Measurements from ENCODE around the gene UBE2QL1. TPM values are rescaled to one million over a fixed set of nuclear protein-coding genes. Genes with fewer than 3 reads are reported as not detected.

Gene UBE2QL1
- total RNA-seq, 4 donors from 2014 or later: 0.15 to 1.4 (median 0.28) TPM

DNA sequence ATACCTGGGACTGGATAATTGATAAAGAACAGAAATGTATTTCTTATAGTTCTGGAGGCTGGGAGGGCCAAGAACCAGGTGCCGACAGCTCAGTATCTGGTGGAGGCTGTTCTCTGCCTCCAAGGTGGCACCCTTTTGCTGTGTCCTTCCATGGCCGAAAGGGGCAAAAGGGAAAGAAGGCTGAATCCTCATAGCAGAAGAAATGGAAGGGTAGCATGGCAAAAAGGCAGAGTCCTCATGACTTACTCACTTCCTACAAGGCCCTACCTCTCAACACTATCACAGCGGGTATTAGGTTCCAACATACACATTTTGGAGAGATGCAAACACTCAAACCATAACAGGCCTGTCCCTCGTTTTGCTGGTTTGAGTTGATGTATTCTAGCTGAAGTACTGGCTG lies 45.2 kb upstream of the UBE2QL1 start:
- no peak for ATAC-seq
- Histone ChIP-seq H3K4me1 (no peaks in the 10 kb centered on the region), H3K4me3 (no peak overlapping the region), H3K27me3 (peaks cover 18% of the 10 kb centered on the region), H3K9me3 (no peaks in the 10 kb centered on the region), H3K36me3 (no peaks in the 10 kb centered on the region), H3K27ac (no peak overlapping the region)
- TF ChIP-seq POLR2AphosphoS5 (IDR thresholded peaks at IDR 0.05) (no peak), POLR2A (IDR thresholded peaks at IDR 0.05) (no peak), EP300 (IDR thresholded peaks at IDR 0.05) (no peak)
- TF ChIP-seq, protein P1, sequence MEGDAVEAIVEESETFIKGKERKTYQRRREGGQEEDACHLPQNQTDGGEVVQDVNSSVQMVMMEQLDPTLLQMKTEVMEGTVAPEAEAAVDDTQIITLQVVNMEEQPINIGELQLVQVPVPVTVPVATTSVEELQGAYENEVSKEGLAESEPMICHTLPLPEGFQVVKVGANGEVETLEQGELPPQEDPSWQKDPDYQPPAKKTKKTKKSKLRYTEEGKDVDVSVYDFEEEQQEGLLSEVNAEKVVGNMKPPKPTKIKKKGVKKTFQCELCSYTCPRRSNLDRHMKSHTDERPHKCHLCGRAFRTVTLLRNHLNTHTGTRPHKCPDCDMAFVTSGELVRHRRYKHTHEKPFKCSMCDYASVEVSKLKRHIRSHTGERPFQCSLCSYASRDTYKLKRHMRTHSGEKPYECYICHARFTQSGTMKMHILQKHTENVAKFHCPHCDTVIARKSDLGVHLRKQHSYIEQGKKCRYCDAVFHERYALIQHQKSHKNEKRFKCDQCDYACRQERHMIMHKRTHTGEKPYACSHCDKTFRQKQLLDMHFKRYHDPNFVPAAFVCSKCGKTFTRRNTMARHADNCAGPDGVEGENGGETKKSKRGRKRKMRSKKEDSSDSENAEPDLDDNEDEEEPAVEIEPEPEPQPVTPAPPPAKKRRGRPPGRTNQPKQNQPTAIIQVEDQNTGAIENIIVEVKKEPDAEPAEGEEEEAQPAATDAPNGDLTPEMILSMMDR (IDR thresholded peaks at IDR 0.05): no peak
- WGBS, 2 donors (ENCODE audit: low coverage in 1 of 2): 20 to 78% methylated on average over 1 to 4 of the region's 4 CpGs

DNA sequence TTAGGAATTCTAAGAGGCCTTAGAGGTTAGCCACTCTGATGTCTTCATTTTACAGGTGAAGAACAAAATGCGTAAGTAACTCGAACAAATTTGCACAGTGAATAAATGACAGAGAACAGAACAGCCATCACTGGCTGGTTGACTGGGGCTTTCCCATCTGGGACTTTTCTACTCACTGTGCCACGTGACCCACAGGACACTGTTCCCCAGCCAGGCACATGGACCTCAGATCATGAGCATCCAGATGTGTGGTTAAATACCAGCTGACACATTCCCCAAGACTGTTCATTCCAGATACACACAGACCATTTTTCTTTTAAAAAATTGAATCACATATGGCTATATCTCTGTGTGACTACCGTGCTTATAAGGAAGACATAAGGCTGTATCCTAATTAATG lies 44.5 kb upstream of the UBE2QL1 start:
- Histone ChIP-seq H3K4me3 (no peak overlapping the region), H3K9me3 (no peaks in the 10 kb centered on the region), H3K4me1 (no peaks in the 10 kb centered on the region), H3K36me3 (no peaks in the 10 kb centered on the region), H3K27me3 (peaks cover 25% of the 10 kb centered on the region), H3K27ac (no peak overlapping the region)
- no peak for ATAC-seq
- TF ChIP-seq, protein P1 (IDR thresholded peaks at IDR 0.05): no peak
- no peak for TF ChIP-seq EP300 (IDR thresholded peaks at IDR 0.05)
- TF ChIP-seq POLR2A (IDR thresholded peaks at IDR 0.05): no peak
- TF ChIP-seq POLR2AphosphoS5 (IDR thresholded peaks at IDR 0.05): no peak
- WGBS, 2 donors (ENCODE audit: low coverage in 1 of 2): 79 to 90% methylated on average over 4 of the region's 4 CpGs

DNA sequence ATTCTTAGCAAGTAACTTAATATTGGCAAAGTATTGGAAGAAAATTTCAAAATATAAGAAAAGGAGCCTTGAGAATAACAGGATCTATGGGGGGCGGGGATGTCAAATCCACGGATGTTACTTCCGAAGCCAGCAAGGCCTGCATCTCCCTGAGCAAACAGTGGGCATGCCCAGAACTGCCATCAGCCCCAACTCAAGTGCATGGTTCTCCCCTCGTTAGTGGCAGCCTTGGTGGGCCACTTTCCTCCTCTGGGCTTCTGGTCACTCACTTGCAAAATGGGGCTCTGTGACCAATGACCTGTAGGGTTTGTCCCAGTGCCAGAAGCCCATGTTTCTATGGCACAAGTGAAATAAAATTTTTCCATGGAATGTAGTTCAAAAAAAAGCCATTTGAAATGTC lies 43.1 kb upstream of the UBE2QL1 start:
- no peaks in the 10 kb centered on the region for H3K9me3 ChIP-seq
- H3K27me3 ChIP-seq: peaks cover 31% of the 10 kb centered on the region
- no peak overlapping the region for H3K4me3 ChIP-seq
- no peak overlapping the region for H3K27ac ChIP-seq
- no peak for ATAC-seq
- no peaks in the 10 kb centered on the region for H3K36me3 ChIP-seq
- no peaks in the 10 kb centered on the region for H3K4me1 ChIP-seq
- 71 to 100% methylated on average over 2 to 4 of the region's 4 CpGs for whole genome bisulfite sequencing, 2 donors (ENCODE audit: low coverage in 1 of 2)
- TF ChIP-seq, protein P1 (IDR thresholded peaks at IDR 0.05): no peak
- no peak for TF ChIP-seq POLR2A (IDR thresholded peaks at IDR 0.05)
- no peak for TF ChIP-seq POLR2AphosphoS5 (IDR thresholded peaks at IDR 0.05)
- no peak for TF ChIP-seq EP300 (IDR thresholded peaks at IDR 0.05)

DNA sequence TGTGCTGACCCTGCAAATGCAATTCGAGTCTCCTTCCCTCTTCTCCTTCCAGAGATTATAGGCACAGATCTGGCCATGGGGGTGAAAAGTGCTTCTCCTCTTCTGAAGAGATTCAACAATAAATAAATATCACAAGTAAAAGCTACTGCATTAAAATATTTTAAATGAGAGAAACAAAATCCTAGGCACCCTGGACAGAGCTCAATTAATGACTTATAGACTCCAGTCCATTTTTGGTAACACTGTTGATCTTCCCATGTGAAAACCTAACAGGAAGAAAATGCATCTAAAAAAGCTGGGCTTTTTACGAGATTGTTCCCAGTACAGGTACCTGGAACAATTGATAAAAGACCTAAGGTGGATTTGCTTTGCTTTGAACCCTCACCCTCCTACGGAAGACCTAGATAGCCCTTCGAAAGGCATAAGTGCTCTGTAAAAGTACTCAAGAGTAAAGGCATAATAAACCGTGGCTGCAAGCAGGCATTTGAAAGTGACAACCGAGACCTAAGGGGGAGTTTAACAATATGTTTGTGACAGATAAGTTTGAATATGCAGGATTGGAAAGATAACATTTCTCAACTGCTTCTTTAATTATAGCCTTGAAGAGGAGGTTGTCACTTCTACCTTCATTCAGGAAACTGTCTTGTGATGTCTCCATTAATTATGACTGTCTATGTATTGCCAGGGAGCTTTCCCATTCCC lies 41.0 kb upstream of the UBE2QL1 start:
- ATAC-seq: no peak
- 63 to 84% methylated on average over 5 to 6 of the region's 6 CpGs for WGBS, 2 donors (ENCODE audit: low coverage in 1 of 2)
- Histone ChIP-seq H3K27me3 (peaks cover 40% of the 10 kb centered on the region), H3K27ac (no peak overlapping the region), H3K9me3 (no peaks in the 10 kb centered on the region), H3K4me3 (no peak overlapping the region), H3K36me3 (no peaks in the 10 kb centered on the region), H3K4me1 (no peaks in the 10 kb centered on the region)
- no peak for TF ChIP-seq POLR2A (IDR thresholded peaks at IDR 0.05)
- no peak for TF ChIP-seq POLR2AphosphoS5 (IDR thresholded peaks at IDR 0.05)
- TF ChIP-seq, protein P1 (IDR thresholded peaks at IDR 0.05): no peak
- no peak for TF ChIP-seq EP300 (IDR thresholded peaks at IDR 0.05)

DNA sequence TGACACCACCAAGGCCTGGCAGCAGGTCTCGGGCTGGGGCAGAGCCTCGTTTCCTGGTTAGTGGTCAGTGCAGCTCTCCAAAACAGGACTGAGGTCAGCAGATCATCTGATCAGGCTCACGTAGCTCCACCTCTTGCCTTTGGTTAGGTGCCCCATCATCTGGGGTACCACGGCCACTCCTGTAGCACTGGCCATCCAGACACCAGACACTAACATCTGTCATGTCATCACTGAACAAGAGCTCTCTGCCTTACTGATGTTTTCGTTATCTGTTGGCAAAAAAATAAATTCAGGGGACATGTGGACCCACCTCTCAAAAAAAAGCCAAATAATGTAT lies 40.4 kb upstream of the UBE2QL1 start:
- Histone ChIP-seq H3K27me3 (peaks cover 40% of the 10 kb centered on the region), H3K9me3 (no peaks in the 10 kb centered on the region), H3K4me1 (no peaks in the 10 kb centered on the region), H3K36me3 (no peaks in the 10 kb centered on the region), H3K27ac (no peak overlapping the region), H3K4me3 (no peak overlapping the region)
- TF ChIP-seq POLR2A (IDR thresholded peaks at IDR 0.05) (no peak), EP300 (IDR thresholded peaks at IDR 0.05) (no peak), POLR2AphosphoS5 (IDR thresholded peaks at IDR 0.05) (no peak)
- TF ChIP-seq, protein P1 (IDR thresholded peaks at IDR 0.05): no peak
- WGBS, 2 donors (ENCODE audit: low coverage in 1 of 2): 70 to 100% methylated on average over 2 of the region's 5 CpGs
- ATAC-seq: no peak

Data from gastroesophageal sphincter (tissue), 4 donors.